Uterus (tissue), 2 donors: ENCODE results near the gene MAMLD1.

Experiments
- POLR2A ChIP-seq, 2 donors: fragments of 450-650 bp; IDR thresholded peaks; one replicate each; pipeline ENCODE4 v1.6.1; 2016; ENCODE audit warnings: antibody characterized with exemption in 2 of 2, mild to moderate bottlenecking in 1 of 2, moderate library complexity in 1 of 2
- TF ChIP-seq, protein P1 (sequence below), 4 experiments: fragments of 200-600 bp in 2 of 4; fragments of 450-650 bp in 2 of 4; sonication (generic) in 2 of 4; IDR thresholded peaks; one replicate each; pipeline ENCODE4 v1.5.1; 2016 to 2019; ENCODE audit warnings: antibody characterized with exemption in 4 of 4, mild to moderate bottlenecking in 2 of 4, moderate library complexity in 1 of 4

DNA sequence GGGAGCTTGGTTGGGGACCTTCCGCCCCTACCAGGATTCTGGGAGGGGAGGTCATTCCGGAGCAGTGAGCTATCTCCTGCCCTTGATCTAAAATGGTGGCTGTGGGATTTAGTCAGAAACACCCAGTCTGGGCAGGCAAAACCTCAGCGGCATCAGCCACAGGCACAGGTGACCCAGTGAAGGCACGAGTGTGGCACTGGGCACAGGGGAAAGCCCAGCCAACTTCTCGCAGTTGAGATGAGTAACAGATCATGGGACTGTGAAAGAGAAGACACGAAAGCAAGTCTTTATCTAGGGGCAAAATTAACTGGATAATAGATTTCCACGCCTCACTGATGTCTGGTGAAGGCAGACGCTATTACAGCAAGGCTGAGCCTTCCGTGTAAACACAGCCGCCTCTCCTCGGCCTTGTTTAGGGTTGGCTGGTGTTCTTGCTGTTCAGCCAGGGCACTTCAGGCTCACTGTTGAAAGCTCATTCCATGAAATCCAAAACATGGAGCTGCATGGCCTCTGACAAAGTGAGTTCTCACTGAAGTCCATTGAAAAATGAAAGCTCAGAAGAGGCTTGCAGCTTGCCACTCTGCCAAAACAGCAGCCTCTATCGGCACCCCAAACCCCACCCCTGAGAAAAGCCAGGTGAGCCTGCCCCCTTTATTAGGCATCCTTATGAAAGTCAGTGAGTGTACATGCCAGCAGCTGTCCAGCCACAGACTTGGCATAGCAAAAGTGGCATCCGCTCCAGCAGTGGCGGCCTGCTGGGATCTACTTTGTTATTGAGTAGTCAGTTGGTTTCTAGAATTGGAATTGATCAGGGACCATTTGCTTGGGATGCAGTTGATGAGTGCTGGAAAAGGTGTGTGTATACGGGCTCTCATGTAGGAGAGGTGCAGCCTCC, 103.0 kb downstream of the MAMLD1 start:
- TF ChIP-seq, protein P1, sequence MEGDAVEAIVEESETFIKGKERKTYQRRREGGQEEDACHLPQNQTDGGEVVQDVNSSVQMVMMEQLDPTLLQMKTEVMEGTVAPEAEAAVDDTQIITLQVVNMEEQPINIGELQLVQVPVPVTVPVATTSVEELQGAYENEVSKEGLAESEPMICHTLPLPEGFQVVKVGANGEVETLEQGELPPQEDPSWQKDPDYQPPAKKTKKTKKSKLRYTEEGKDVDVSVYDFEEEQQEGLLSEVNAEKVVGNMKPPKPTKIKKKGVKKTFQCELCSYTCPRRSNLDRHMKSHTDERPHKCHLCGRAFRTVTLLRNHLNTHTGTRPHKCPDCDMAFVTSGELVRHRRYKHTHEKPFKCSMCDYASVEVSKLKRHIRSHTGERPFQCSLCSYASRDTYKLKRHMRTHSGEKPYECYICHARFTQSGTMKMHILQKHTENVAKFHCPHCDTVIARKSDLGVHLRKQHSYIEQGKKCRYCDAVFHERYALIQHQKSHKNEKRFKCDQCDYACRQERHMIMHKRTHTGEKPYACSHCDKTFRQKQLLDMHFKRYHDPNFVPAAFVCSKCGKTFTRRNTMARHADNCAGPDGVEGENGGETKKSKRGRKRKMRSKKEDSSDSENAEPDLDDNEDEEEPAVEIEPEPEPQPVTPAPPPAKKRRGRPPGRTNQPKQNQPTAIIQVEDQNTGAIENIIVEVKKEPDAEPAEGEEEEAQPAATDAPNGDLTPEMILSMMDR (IDR thresholded peaks at IDR 0.05), result no peak
- no peak for TF ChIP-seq POLR2A (IDR thresholded peaks at IDR 0.05)
